IMR-90 (cell line): Measurements from ENCODE around the gene DAB2. TPM values are rescaled to one million over a fixed set of nuclear protein-coding genes. Genes with fewer than 3 reads are reported as not detected.

Experiments used
- ATAC-seq: fragments of 200-7000 bp; cut with Tn5 transposase; 2 replicates; pipeline ENCODE4 v1.9.1; 2020; ENCODE audit warnings: low read depth, mild to moderate bottlenecking, moderate library complexity
- BruUV-seq: library from RNA; stranded (reverse); fragments of 400-500 nt; replicated peaks from 2 replicates; lab custom pipeline; 2021; lab: Mats Ljungman, UMichigan
- CTCF ChIA-PET: fragments of 300-600 bp; formaldehyde crosslinking; extraction: SDS; loops from one replicate; lab custom pipeline; 2021; ENCODE audit warnings: antibody characterized with exemption; lab: Yijun Ruan, JAX
- POLR2A ChIA-PET: fragments of 300-600 bp; sonication (Branson Sonifier 250); formaldehyde crosslinking; loops from one replicate; lab custom pipeline; 2022; ENCODE audit warnings: antibody characterized with exemption; ENCODE audit not compliant: unreplicated experiment; lab: Charles Lee
- DNase-seq: peaks from one replicate; pipeline ENCODE4 v3.0.0; 2013
- H2AFZ ChIP-seq: replicated peaks from 2 replicates; pipeline ENCODE3; 2013; ENCODE audit warnings: low read length, mild to moderate bottlenecking; ENCODE audit not compliant: poor library complexity
- H2AK5ac ChIP-seq: 2 replicates; pipeline ENCODE4 v1.6.1; 2013; ENCODE audit warnings: low read depth, low read length, inconsistent platforms
- H2AK9ac ChIP-seq: replicated peaks from 2 replicates; pipeline ENCODE3; 2013; ENCODE audit warnings: mild to moderate bottlenecking, low read depth, low read length, moderate library complexity; ENCODE audit not compliant: poor library complexity
- H2BK120ac ChIP-seq: 2 replicates; pipeline ENCODE4 v1.6.1; 2013; ENCODE audit warnings: low read depth, low read length, inconsistent platforms
- H2BK15ac ChIP-seq: 3 replicates; pipeline ENCODE4 v1.6.1; 2013; ENCODE audit warnings: low read depth, low read length, inconsistent platforms
- H2BK20ac ChIP-seq: 2 replicates; pipeline ENCODE4 v1.6.1; 2013; ENCODE audit warnings: low read depth, mild to moderate bottlenecking, inconsistent platforms, low read length, moderate library complexity
- H2BK5ac ChIP-seq: 2 replicates; pipeline ENCODE4 v1.6.1; 2013; ENCODE audit warnings: mild to moderate bottlenecking, low read depth, low read length, inconsistent platforms; ENCODE audit not compliant: poor library complexity, severe bottlenecking
- H3K14ac ChIP-seq: replicated peaks from 2 replicates; pipeline ENCODE4 v1.6.1; 2013; ENCODE audit warnings: low read depth, low read length, inconsistent platforms
- H3K18ac ChIP-seq: 2 replicates; pipeline ENCODE4 v1.6.1; 2013; ENCODE audit warnings: low read depth, low read length, control low read depth
- H3K23ac ChIP-seq: 2 replicates; pipeline ENCODE4 v1.6.1; 2013; ENCODE audit warnings: low read depth, low read length, inconsistent platforms
- H3K27ac ChIP-seq: 2 replicates; pipeline ENCODE4 v1.5.1; 2013; ENCODE audit warnings: mild to moderate bottlenecking, control low read depth, low read length; ENCODE audit not compliant: insufficient read depth
- H3K27me3 ChIP-seq: 2 replicates; pipeline ENCODE4 v1.6.1; 2013; ENCODE audit warnings: low read length; ENCODE audit not compliant: control insufficient read depth, insufficient read depth
- H3K36me3 ChIP-seq: 2 replicates; pipeline ENCODE4 v1.6.1; 2013; ENCODE audit warnings: low read length, mixed read lengths; ENCODE audit not compliant: control insufficient read depth, insufficient read depth
- H3K4ac ChIP-seq: 2 replicates; pipeline ENCODE4 v1.6.1; 2013; ENCODE audit warnings: low read depth, low read length, inconsistent platforms
- H3K4me1 ChIP-seq: 2 replicates; pipeline ENCODE4 v1.6.1; 2013; ENCODE audit warnings: low read length, mixed read lengths; ENCODE audit not compliant: control insufficient read depth, insufficient read depth
- H3K4me2 ChIP-seq: 2 replicates; pipeline ENCODE4 v1.6.1; 2013; ENCODE audit warnings: low read depth, mild to moderate bottlenecking, control low read depth, low read length, moderate library complexity
- H3K4me3 ChIP-seq: 2 replicates; pipeline ENCODE4 v1.5.1; 2013; ENCODE audit warnings: low read depth, mild to moderate bottlenecking, control low read depth, low read length, moderate library complexity; ENCODE audit not compliant: insufficient read depth
- H3K56ac ChIP-seq: 2 replicates; pipeline ENCODE4 v1.6.1; 2013; ENCODE audit warnings: low read length, inconsistent platforms; ENCODE audit not compliant: insufficient read depth; ENCODE audit errors: extremely low read depth
- H3K79me1 ChIP-seq, 2 experiments: 2 replicates each; pipeline ENCODE4 v1.6.1; 2013; ENCODE audit warnings: low read length in 2 of 2, inconsistent platforms in 1 of 2, low read depth in 1 of 2
- H3K9ac ChIP-seq: 2 replicates; pipeline ENCODE4 v1.6.1; 2013; ENCODE audit warnings: low read depth, low read length, control low read depth
- H3K9me1 ChIP-seq: 2 replicates; pipeline ENCODE4 v1.6.1; 2013; ENCODE audit warnings: low read length, inconsistent platforms; ENCODE audit not compliant: insufficient read depth
- H3K9me3 ChIP-seq: 2 replicates; pipeline ENCODE4 v1.6.1; 2013; ENCODE audit warnings: low read length; ENCODE audit not compliant: control insufficient read depth, insufficient read depth
- H4K20me1 ChIP-seq: 2 replicates; pipeline ENCODE4 v1.6.1; 2013; ENCODE audit warnings: low read length, inconsistent platforms; ENCODE audit not compliant: insufficient read depth
- H4K5ac ChIP-seq: 2 replicates; pipeline ENCODE4 v1.6.1; 2013; ENCODE audit warnings: mild to moderate bottlenecking, low read depth, low read length, control low read depth
- H4K8ac ChIP-seq, 2 experiments: 2 replicates each; pipeline ENCODE4 v1.6.1; 2013; ENCODE audit warnings: low read depth in 2 of 2, low read length in 2 of 2, control low read depth in 1 of 2, inconsistent platforms in 1 of 2
- H4K91ac ChIP-seq: 2 replicates; pipeline ENCODE4 v1.6.1; 2013; ENCODE audit warnings: low read depth, low read length, inconsistent platforms; ENCODE audit not compliant: insufficient read depth
- CEBPB ChIP-seq: IDR thresholded peaks from 2 replicates; pipeline ENCODE4 v1.6.1; 2012; ENCODE audit warnings: low read depth, low read length, improper control_type of control experiment
- MXI1 ChIP-seq: IDR thresholded peaks from 2 replicates; pipeline ENCODE4 v1.6.1; 2012; ENCODE audit warnings: low read depth, mild to moderate bottlenecking, low read length, moderate library complexity, borderline replicate concordance
- WGBS, 2 experiments: methylation state at CpG; one replicate each; pipeline versions ENCODE4 v1.1.5 to v1.1.7; 2013; ENCODE audit warnings: missing lambda C conversion rate in 2 of 2; ENCODE audit not compliant: insufficient read length in 1 of 2; ENCODE audit errors: extremely low coverage in 2 of 2; 5-methylcytosine and 5-hydroxymethylcytosine counted together
- dilution Hi-C: fragments of 300-500 bp; cut with HindIII; formaldehyde crosslinking; loops from one replicate; pipeline ENCODE4 v1.14.3; 2018; ENCODE audit warnings: low sequenced_read_pairs; ENCODE audit not compliant: unreplicated experiment
- in situ Hi-C: fragments of 300-500 bp; cut with MboI; formaldehyde crosslinking; loops from 3 replicates; pipeline ENCODE4 v1.14.3; 2019; ENCODE audit warnings: low sequenced_read_pairs, inconsistent platforms, mixed read lengths
- intact Hi-C: fragments of 100-400 bp; cut with micrococcal nuclease; formaldehyde crosslinking; loops from 2 replicates; pipeline ENCODE4 v1.10.0; 2022
- polyA plus RNA-seq, 3 experiments: library from polyadenylated mRNA; depleted of rRNA; stranded (reverse); fragments of >200 nt; gene quantifications; 2 replicates each; pipeline ENCODE4 v1.2.3, GENCODE V29; 2012; ENCODE audit warnings: low replicate concordance in 1 of 3
- total RNA-seq: library from RNA; depleted of rRNA; stranded (reverse); fragments of >200 nt; gene quantifications from 2 replicates; pipeline ENCODE4 v1.2.3, GENCODE V29; 2012

Gene DAB2
- total and polyA plus RNA-seq, 2 of the 4 experiments (the other 2 are of a cell fraction), result 50.0 to 101 TPM

DNA sequence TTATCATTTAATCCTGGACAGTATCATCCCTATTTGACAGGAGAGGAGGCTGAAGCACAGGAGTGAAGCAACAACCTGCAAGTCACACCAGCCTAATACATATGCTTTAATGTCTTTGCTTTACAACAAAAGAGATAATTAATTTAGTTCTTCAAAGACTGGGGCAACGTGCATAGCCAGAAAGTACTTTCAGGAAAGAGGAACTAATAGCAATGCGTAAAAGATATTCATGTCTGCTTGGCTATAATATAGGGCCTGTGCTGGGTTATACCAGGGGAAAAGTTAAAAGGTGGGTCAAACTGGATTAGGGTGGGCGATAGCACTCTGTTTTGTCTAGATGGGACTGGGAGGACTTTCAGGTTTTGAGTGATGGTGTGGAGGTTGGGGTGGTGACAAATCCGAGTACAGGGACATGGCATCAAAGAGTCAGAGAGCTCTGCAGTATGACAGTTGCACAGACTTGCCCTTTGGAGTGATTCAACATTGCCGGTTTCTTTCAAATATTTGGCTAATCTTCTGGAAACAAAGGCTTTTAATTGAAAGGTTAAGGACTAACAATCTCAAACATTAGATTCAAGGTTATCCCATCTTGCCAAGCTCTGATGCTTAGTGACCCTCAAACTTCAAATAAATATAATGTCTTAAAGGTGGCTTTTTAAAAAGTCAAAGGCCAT, 11.9 kb downstream of the DAB2 start:
- peaks cover 80% of the 10 kb centered on the region for H4K20me1 ChIP-seq
- peak overlapping the region in 1 of 2 experiments; percentile 44; a peak in 1 of 4 replicates for H4K8ac ChIP-seq
- H2AK5ac ChIP-seq, result peak overlapping the region; percentile 70; the same call in 1 of the 2 replicates
- peak overlapping the region; percentile 50 for H3K27ac ChIP-seq
- no peaks in the 10 kb centered on the region for H3K9me3 ChIP-seq
- peaks cover 13% of the 10 kb centered on the region for H3K36me3 ChIP-seq
- TF ChIP-seq CEBPB (peak; percentile 7; the same call in 1 of the 2 replicates), MXI1 (no peak)
- peak overlapping the region; percentile 3; the same call in 1 of the 2 replicates for H3K4me2 ChIP-seq
- H3K4me1 ChIP-seq, result peaks cover 34% of the 10 kb centered on the region
- no peak for DNase-seq
- no peak overlapping the region for H3K4me3 ChIP-seq
- peak overlapping the region; percentile 86 for H2BK5ac ChIP-seq
- H3K18ac ChIP-seq, result peak overlapping the region; percentile 34; the same call in 1 of the 2 replicates
- no TSS peak for BruUV-seq
- peaks cover 10 to 81% of the 10 kb centered on the region in 2 experiments; a peak in 3 of 4 replicates for H3K79me1 ChIP-seq
- peak overlapping the region; percentile 51; the same call in 1 of the 2 replicates for H3K23ac ChIP-seq
- H4K5ac ChIP-seq, result peak overlapping the region; percentile 3; the same call in 1 of the 2 replicates
- H2BK15ac ChIP-seq, result 0 out of 3 replicates have a peak overlapping the region, but pooled peaks have one; percentile 15
- H2BK20ac ChIP-seq, result 0 out of 2 replicates have a peak overlapping the region, but pooled peaks have one; percentile 29
- H3K9ac ChIP-seq, result peak overlapping the region; percentile 19; the same call in 1 of the 2 replicates
- H3K9me1 ChIP-seq, result peaks cover 17% of the 10 kb centered on the region
- 60% methylated on average over 1 of the region's 5 CpGs; no CpG with 5 or more reads in 1 of the 2 experiments for WGBS, 2 experiments
- no peaks in the 10 kb centered on the region for H3K27me3 ChIP-seq
- peak overlapping the region; percentile 66; the same call in 1 of the 2 replicates for H3K4ac ChIP-seq
- peak overlapping the region; percentile 68; the same call in 1 of the 2 replicates for H2BK120ac ChIP-seq
- no peak overlapping the region for H2AFZ ChIP-seq
- H2AK9ac ChIP-seq, result no peak overlapping the region
- peak overlapping the region; percentile 68 for H3K14ac ChIP-seq
- POLR2A ChIA-PET, result interaction anchor here (0.5 to 0.8 kb wide), 3 partner anchors 44 to 88 kb away, joined by 3 to 4 read pairs (median 3); no protein-coding TSS in a partner anchor
- dilution Hi-C loops (no loop called here), in situ Hi-C loops (no loop called here), intact Hi-C loops (no loop called here)
- CTCF ChIA-PET, result no interaction called here
- no peak overlapping the region for H4K91ac ChIP-seq
- H3K56ac ChIP-seq, result no peak overlapping the region; the same call in 1 of the 2 replicates
- no peak for ATAC-seq
